CD14-positive monocyte (primary cell): ENCODE measurements around the gene GLG1. TPM values are rescaled to one million over a fixed set of nuclear protein-coding genes. Genes with fewer than 3 reads are reported as not detected.
A peak's percentile ranks its signal among the peaks of the same experiment; 100 is the strongest.

Source experiments
- DNase-seq, 3 donors: peaks; one replicate each; pipeline ENCODE4 v3.0.0-alpha.2; 2011 to 2022
- H2AFZ ChIP-seq: 2 replicates; pipeline ENCODE4 v1.6.0; 2012; ENCODE audit warnings: mild to moderate bottlenecking, low read depth, low read length, inconsistent platforms; ENCODE audit not compliant: insufficient read depth, poor library complexity, severe bottlenecking
- H3K27ac ChIP-seq, 2 donors: 1 replicate in 1 of 2; 2 replicates in 1 of 2; pipeline ENCODE4 v1.5.1; 2012 to 2013; ENCODE audit warnings: low read length in 2 of 2, control low read depth in 1 of 2, inconsistent platforms in 1 of 2, low read depth in 1 of 2, mild to moderate bottlenecking in 1 of 2
- H3K27me3 ChIP-seq, 2 donors: one replicate each; pipeline versions ENCODE4 v1.6.0 to v1.6.1; 2011 to 2013; ENCODE audit warnings: low read length in 2 of 2; ENCODE audit not compliant: control insufficient read depth in 2 of 2, insufficient read depth in 2 of 2
- H3K36me3 ChIP-seq, 2 donors: replicated peaks in 1 of 2; 1 replicate in 1 of 2; 2 replicates in 1 of 2; pipeline versions ENCODE4 v1.5.1 to v1.6.1; 2012 to 2013; ENCODE audit warnings: low read length in 2 of 2, control low read depth in 1 of 2, inconsistent platforms in 1 of 2, mild to moderate bottlenecking in 1 of 2; ENCODE audit not compliant: insufficient read depth in 2 of 2, control insufficient read depth in 1 of 2
- H3K4me1 ChIP-seq, 2 donors: 1 replicate in 1 of 2; 2 replicates in 1 of 2; pipeline versions ENCODE4 v1.5.1 to v1.6.1; 2012 to 2013; ENCODE audit warnings: low read length in 2 of 2, control low read depth in 1 of 2, inconsistent platforms in 1 of 2, mild to moderate bottlenecking in 1 of 2, moderate library complexity in 1 of 2; ENCODE audit not compliant: insufficient read depth in 2 of 2, control insufficient read depth in 1 of 2
- H3K4me2 ChIP-seq: replicated peaks from 2 replicates; pipeline ENCODE3; 2012; ENCODE audit warnings: low read length, moderate library complexity, mild to moderate bottlenecking; ENCODE audit not compliant: poor library complexity, severe bottlenecking; ENCODE audit errors: extremely low read depth
- H3K4me3 ChIP-seq, 3 experiments: fragments of 200-600 bp in 1 of 3; sonication (generic) in 1 of 3; replicated peaks in 1 of 3; 1 replicate in 2 of 3; 2 replicates in 1 of 3; pipeline ENCODE4 v1.5.1; 2011 to 2013; ENCODE audit warnings: low read length in 3 of 3, mild to moderate bottlenecking in 3 of 3, control low read depth in 2 of 3, low read depth in 2 of 3, inconsistent platforms in 1 of 3, moderate library complexity in 1 of 3
- H3K79me2 ChIP-seq: 2 replicates; pipeline ENCODE4 v1.6.0; 2012; ENCODE audit warnings: mild to moderate bottlenecking, control low read depth, inconsistent platforms, low read length, moderate library complexity; ENCODE audit not compliant: insufficient read depth
- H3K9ac ChIP-seq: 2 replicates; pipeline ENCODE4 v1.6.0; 2017; ENCODE audit warnings: low read length, mild to moderate bottlenecking; ENCODE audit not compliant: insufficient read depth, poor library complexity, severe bottlenecking
- H3K9me3 ChIP-seq, 2 donors: replicated peaks in 1 of 2; 1 replicate in 1 of 2; 2 replicates in 1 of 2; pipeline versions ENCODE4 v1.5.1 to v1.6.1; 2012 to 2013; ENCODE audit warnings: low read length in 2 of 2, control low read depth in 1 of 2; ENCODE audit not compliant: control insufficient read depth in 1 of 2, insufficient read depth in 1 of 2
- H4K20me1 ChIP-seq: 2 replicates; pipeline ENCODE4 v1.6.0; 2012; ENCODE audit warnings: mild to moderate bottlenecking, low read length, control low read depth, moderate library complexity; ENCODE audit not compliant: insufficient read depth
- H3K27ac Mint-ChIP-seq, 7 donors: one replicate each; pipeline ENCODE4 v1.8.0; 2020; ENCODE audit warnings: mild to moderate bottlenecking in 7 of 7, mixed read lengths in 7 of 7, moderate library complexity in 6 of 7, inconsistent platforms in 2 of 7
- H3K27me3 Mint-ChIP-seq, 3 donors: one replicate each; pipeline ENCODE4 v1.8.0; 2021 to 2022; ENCODE audit warnings: low read depth in 3 of 3, mild to moderate bottlenecking in 3 of 3, mixed read lengths in 3 of 3, moderate library complexity in 3 of 3, inconsistent platforms in 1 of 3
- H3K36me3 Mint-ChIP-seq, 2 donors: one replicate each; pipeline ENCODE4 v1.8.0; 2020; ENCODE audit warnings: mixed read lengths in 2 of 2, inconsistent platforms in 1 of 2, mild to moderate bottlenecking in 1 of 2
- H3K4me1 Mint-ChIP-seq: one replicate; pipeline ENCODE4 v1.8.0; 2020; ENCODE audit warnings: mild to moderate bottlenecking, mixed read lengths
- H3K4me3 Mint-ChIP-seq, 2 donors: one replicate each; pipeline ENCODE4 v1.8.0; 2020; ENCODE audit warnings: mild to moderate bottlenecking in 2 of 2, mixed read lengths in 2 of 2, moderate library complexity in 1 of 2
- H3K9me3 Mint-ChIP-seq, 7 donors: one replicate each; pipeline ENCODE4 v1.8.0; 2020 to 2022; ENCODE audit warnings: mixed read lengths in 7 of 7, mild to moderate bottlenecking in 6 of 7, moderate library complexity in 6 of 7, inconsistent platforms in 2 of 7
- CTCF ChIP-seq: fragments of 200-600 bp; IDR thresholded peaks from one replicate; pipeline ENCODE4 v1.8.0; 2022; ENCODE audit warnings: antibody characterized with exemption, mild to moderate bottlenecking
- WGBS: methylation state at CpG from one replicate; pipeline ENCODE4 v1.1.5; 2013; ENCODE audit warnings: missing lambda C conversion rate; ENCODE audit not compliant: insufficient coverage; 5-methylcytosine and 5-hydroxymethylcytosine counted together
- intact Hi-C, 2 donors: fragments of 100-400 bp; cut with micrococcal nuclease; formaldehyde crosslinking; loops; one replicate each; pipeline versions ENCODE4 v1.15.0 to v1.15.1; 2023
- polyA plus RNA-seq, 3 donors: library from polyadenylated mRNA; depleted of rRNA in 1 of 3; unstranded in 2 of 3; stranded (reverse) in 1 of 3; fragments of 300-500 nt in 2 of 3; fragments of >200 nt in 1 of 3; fragmentation: Illumina TruSeq in 2 of 3; gene quantifications; 1 replicate in 2 of 3; 2 replicates in 1 of 3; pipeline ENCODE4 v1.2.3, GENCODE V29; 2012 to 2021

Gene GLG1
- polyA plus RNA-seq, 3 donors = 40.3 to 69.1 (median 51.1) TPM

GRCh38 chr16:74466872-74467271 is 140.0 kb downstream of the GLG1 start:
- no peaks in the 10 kb centered on the region for H3K4me1 ChIP-seq
- no peak overlapping the region for H2AFZ ChIP-seq
- peaks cover 94 to 100% of the 10 kb centered on the region in 2 donors for H3K36me3 ChIP-seq
- no peak overlapping the region for H3K4me3 Mint-ChIP-seq
- H3K36me3 Mint-ChIP-seq = peaks cover 92 to 97% of the 10 kb centered on the region in 2 donors
- no peak for DNase-seq
- no peak overlapping the region for H3K4me3 ChIP-seq
- no peaks in the 10 kb centered on the region for H4K20me1 ChIP-seq
- no peak overlapping the region for H3K27ac ChIP-seq
- H3K9me3 Mint-ChIP-seq = no peaks in the 10 kb centered on the region
- no peaks in the 10 kb centered on the region for H3K4me1 Mint-ChIP-seq
- no peaks in the 10 kb centered on the region for H3K27me3 Mint-ChIP-seq
- peak overlapping the region in 2 of 7 donors; percentile 1 to 2 for H3K27ac Mint-ChIP-seq
- H3K4me2 ChIP-seq = no peak overlapping the region
- no peak for TF ChIP-seq CTCF
- no peaks in the 10 kb centered on the region for H3K27me3 ChIP-seq
- H3K9ac ChIP-seq = no peak overlapping the region
- intact Hi-C loops = no loop called here
- H3K79me2 ChIP-seq = no peaks in the 10 kb centered on the region
- no peaks in the 10 kb centered on the region for H3K9me3 ChIP-seq
- 93% methylated on average over 2 of the region's 5 CpGs for WGBS

GRCh38 chr16:74465851-74466685 is 140.8 kb downstream of the GLG1 start:
- Mint-ChIP-seq H3K27me3 (no peaks in the 10 kb centered on the region), H3K27ac (peak overlapping the region in 1 of 7 donors; percentile 2), H3K4me1 (no peaks in the 10 kb centered on the region), H3K9me3 (no peaks in the 10 kb centered on the region), H3K4me3 (no peak overlapping the region), H3K36me3 (peaks cover 91 to 97% of the 10 kb centered on the region in 2 donors)
- Histone ChIP-seq H3K4me3 (no peak overlapping the region), H3K27ac (no peak overlapping the region), H4K20me1 (no peaks in the 10 kb centered on the region), H3K9ac (no peak overlapping the region), H3K4me1 (no peaks in the 10 kb centered on the region), H3K27me3 (no peaks in the 10 kb centered on the region), H3K79me2 (no peaks in the 10 kb centered on the region), H3K4me2 (no peak overlapping the region), H2AFZ (no peak overlapping the region), H3K9me3 (no peaks in the 10 kb centered on the region), H3K36me3 (peaks cover 93 to 100% of the 10 kb centered on the region in 2 donors)
- intact Hi-C loops = no loop called here
- no peak for TF ChIP-seq CTCF
- DNase-seq = no peak
- 100% methylated on average over 3 of the region's 6 CpGs for WGBS
